Caco-2 (cell line): ENCODE measurements around the gene MRPL42. TPM values are rescaled to one million over a fixed set of nuclear protein-coding genes. Genes with fewer than 3 reads are reported as not detected.

Experiments used
- BruUV-seq: library from RNA; stranded (reverse); fragments of 400-500 nt; replicated peaks from 2 replicates; lab custom pipeline; 2021; lab: Mats Ljungman, UMichigan
- CTCF ChIA-PET: fragments of 300-600 bp; sonication (Branson Sonifier 250); formaldehyde crosslinking; loops from one replicate; lab custom pipeline; 2022; ENCODE audit warnings: antibody characterized with exemption; lab: Charles Lee
- POLR2A ChIA-PET: fragments of 300-600 bp; sonication (Branson Sonifier 250); formaldehyde crosslinking; loops from one replicate; lab custom pipeline; 2022; ENCODE audit warnings: antibody characterized with exemption; lab: Charles Lee
- DNase-seq, 2 experiments: peaks; one replicate each; pipeline versions ENCODE4 v3.0.0 to v3.0.0-alpha.2; 2020 to 2022
- H3K27me3 ChIP-seq: replicated peaks from 2 replicates; pipeline ENCODE4 v1.6.0; 2011; ENCODE audit warnings: low read length; ENCODE audit not compliant: control insufficient read depth, insufficient read depth
- H3K36me3 ChIP-seq: 2 replicates; pipeline ENCODE4 v1.5.1; 2011; ENCODE audit warnings: low read length; ENCODE audit not compliant: control insufficient read depth, insufficient read depth
- H3K4me1 ChIP-seq: fragments of 250-450 bp; sonication (Bioruptor Pico); 2 replicates; pipeline ENCODE4 v1.5.1; 2020; ENCODE audit warnings: mild to moderate bottlenecking
- H3K4me3 ChIP-seq: 2 replicates; pipeline ENCODE4 v1.5.1; 2011; ENCODE audit warnings: low read depth, mild to moderate bottlenecking, control low read depth, low read length
- H3K9me3 ChIP-seq: fragments of 250-450 bp; sonication (Bioruptor Pico); 2 replicates; pipeline ENCODE4 v1.5.1; 2020; ENCODE audit warnings: mild to moderate bottlenecking, moderate library complexity
- H3K27ac Mint-ChIP-seq: one replicate; pipeline ENCODE4 v1.8.0; 2022; ENCODE audit warnings: mixed read lengths; ENCODE audit not compliant: unreplicated experiment
- H3K27me3 Mint-ChIP-seq: one replicate; pipeline ENCODE4 v1.8.0; 2022; ENCODE audit warnings: mixed read lengths; ENCODE audit not compliant: insufficient read depth, unreplicated experiment
- H3K36me3 Mint-ChIP-seq: one replicate; pipeline ENCODE4 v1.8.0; 2022; ENCODE audit warnings: mild to moderate bottlenecking, mixed read lengths; ENCODE audit not compliant: insufficient read depth, unreplicated experiment
- H3K4me1 Mint-ChIP-seq: one replicate; pipeline ENCODE4 v1.8.0; 2022; ENCODE audit warnings: low read depth, mixed read lengths; ENCODE audit not compliant: unreplicated experiment
- H3K4me3 Mint-ChIP-seq: one replicate; pipeline ENCODE4 v1.8.0; 2022; ENCODE audit warnings: mild to moderate bottlenecking, moderate library complexity, mixed read lengths; ENCODE audit not compliant: unreplicated experiment
- H3K9me3 Mint-ChIP-seq: one replicate; pipeline ENCODE4 v1.8.0; 2022; ENCODE audit warnings: mixed read lengths; ENCODE audit not compliant: unreplicated experiment
- CTCF ChIP-seq, 2 experiments: fragments of 200-600 bp in 1 of 2; IDR thresholded peaks; 1 replicate in 1 of 2; 2 replicates in 1 of 2; pipeline versions ENCODE4 v1.5.1 to v1.8.0; 2011 to 2022; ENCODE audit warnings: antibody characterized with exemption in 1 of 2, control low read depth in 1 of 2, inconsistent platforms in 1 of 2, low read depth in 1 of 2, low read length in 1 of 2, mild to moderate bottlenecking in 1 of 2, moderate library complexity in 1 of 2; ENCODE audit not compliant: insufficient read depth in 1 of 2, severe bottlenecking in 1 of 2, unreplicated experiment in 1 of 2
- intact Hi-C: fragments of 100-400 bp; cut with micrococcal nuclease; formaldehyde crosslinking; loops from one replicate; pipeline ENCODE4 v1.10.0; 2022; ENCODE audit not compliant: unreplicated experiment
- total RNA-seq: library from RNA; stranded (reverse); gene quantifications from 2 replicates; pipeline ENCODE4 v1.2.3, GENCODE V29; 2022

MRPL42 gene
- total RNA-seq, 1 experiment from 2014 or later: 77.0 TPM

GRCh38 chr12:93533310-93533709 lies 66.0 kb downstream of the MRPL42 start:
- no peak for TF ChIP-seq CTCF (IDR thresholded peaks at IDR 0.05; ENCODE audit: insufficient read depth in 1 of 2, low read depth in 1 of 2, low read length in 1 of 2, severe bottlenecking in 1 of 2, unreplicated experiment in 1 of 2)
- H3K9me3 Mint-ChIP-seq: peaks cover 8% of the 10 kb centered on the region
- no peak for DNase-seq
- no peaks in the 10 kb centered on the region for H3K4me1 Mint-ChIP-seq
- Histone ChIP-seq H3K4me3 (no peak overlapping the region), H3K27me3 (no peaks in the 10 kb centered on the region), H3K9me3 (no peaks in the 10 kb centered on the region), H3K36me3 (no peaks in the 10 kb centered on the region), H3K4me1 (no peaks in the 10 kb centered on the region)
- H3K36me3 Mint-ChIP-seq: no peaks in the 10 kb centered on the region
- no peak overlapping the region for H3K27ac Mint-ChIP-seq
- intact Hi-C loops: no loop called here
- H3K27me3 Mint-ChIP-seq: no peaks in the 10 kb centered on the region
- no TSS peak for BruUV-seq
- no peak overlapping the region for H3K4me3 Mint-ChIP-seq
- ChIA-PET CTCF (no interaction called here), POLR2A (no interaction called here)

GRCh38 chr12:93536111-93536765 lies 68.9 kb downstream of the MRPL42 start:
- intact Hi-C loops: no loop called here
- no peaks in the 10 kb centered on the region for H3K27me3 Mint-ChIP-seq
- ChIA-PET CTCF (interaction anchor here (1.4 kb wide), 1 partner anchor 10 kb away, joined by 3 read pairs; no protein-coding TSS in a partner anchor), POLR2A (no interaction called here)
- no peak overlapping the region for H3K27ac Mint-ChIP-seq
- no peaks in the 10 kb centered on the region for H3K4me1 ChIP-seq
- no TSS peak for BruUV-seq
- no peak overlapping the region for H3K4me3 Mint-ChIP-seq
- DNase-seq: no peak
- no peaks in the 10 kb centered on the region for H3K9me3 Mint-ChIP-seq
- no peak overlapping the region for H3K4me3 ChIP-seq
- H3K4me1 Mint-ChIP-seq: no peaks in the 10 kb centered on the region
- H3K9me3 ChIP-seq: no peaks in the 10 kb centered on the region
- no peaks in the 10 kb centered on the region for H3K36me3 ChIP-seq
- TF ChIP-seq CTCF (IDR thresholded peaks at IDR 0.05; ENCODE audit: insufficient read depth in 1 of 2, low read depth in 1 of 2, low read length in 1 of 2, severe bottlenecking in 1 of 2, unreplicated experiment in 1 of 2): no peak
- no peaks in the 10 kb centered on the region for H3K36me3 Mint-ChIP-seq
- no peaks in the 10 kb centered on the region for H3K27me3 ChIP-seq

- Histone ChIP-seq H3K36me3 (no peaks in the 10 kb centered on the region), H3K27me3 (no peaks in the 10 kb centered on the region), H3K4me1 (peaks cover 4% of the 10 kb centered on the region; the same call in 1 of the 2 replicates), H3K9me3 (no peaks in the 10 kb centered on the region), H3K4me3 (no peak overlapping the region)
- Mint-ChIP-seq H3K4me3 (no peak overlapping the region), H3K4me1 (no peaks in the 10 kb centered on the region), H3K27me3 (no peaks in the 10 kb centered on the region), H3K27ac (no peak overlapping the region), H3K9me3 (no peaks in the 10 kb centered on the region), H3K36me3 (peaks cover 2% of the 10 kb centered on the region)
- CTCF ChIA-PET: interaction anchor here (1.4 kb wide), 1 partner anchor 10 kb away, joined by 3 read pairs; no protein-coding TSS in a partner anchor
- POLR2A ChIA-PET: no interaction called here
- TF ChIP-seq CTCF (IDR thresholded peaks at IDR 0.05; ENCODE audit: insufficient read depth in 1 of 2, low read depth in 1 of 2, low read length in 1 of 2, severe bottlenecking in 1 of 2, unreplicated experiment in 1 of 2): no peak
- no peak for DNase-seq
- no TSS peak for BruUV-seq
- intact Hi-C loops: no loop called here
Observed at GRCh38 chr12:93536766-93537488, 69.6 kb downstream of the MRPL42 start.
